ENCODE measurements around the gene RNASE4. TPM values are rescaled to one million over a fixed set of nuclear protein-coding genes. Genes with fewer than 3 reads are reported as not detected.
A peak's percentile ranks its signal among the peaks of the same experiment; 100 is the strongest.

Gene RNASE4
- total RNA-seq, 2 donors from 2014 or later: 41.8 to 47.5 TPM

- Histone ChIP-seq H3K27me3 (no peaks in the 10 kb centered on the region), H3K4me3 (peak overlapping the region; percentile 15 to 18), H3K36me3 (replicated peaks in 1 of 2; ENCODE audit: insufficient read depth in 1 of 2, low read depth in 2 of 2) (no peaks in the 10 kb centered on the region), H3K4me1 (peaks cover 53% of the 10 kb centered on the region), H3K27ac (peak overlapping the region; percentile 94 to 99 (median 97)), H3K9me3 (no peaks in the 10 kb centered on the region)
- 0% methylated on average over 29 to 38 of the region's 38 CpGs for WGBS, 2 donors
- TF ChIP-seq POLR2A (IDR thresholded peaks at IDR 0.05) (no peak), CTCF (IDR thresholded peaks at IDR 0.05) (peak in 1 of 7 experiments; percentile 12)
- ATAC-seq: peak; percentile 44
- intact Hi-C loops (cut with DNase I): no loop called here
- peak; percentile 75 to 85 (median 80) for DNase-seq
Observed at GRCh38 chr14:20683125-20683890, 1.1 kb upstream of the RNASE4 start.

- WGBS, 2 donors: 8 to 9% methylated on average over 22 of the region's 22 CpGs
- intact Hi-C loops (cut with DNase I): no loop called here
- ATAC-seq (no peak), DNase-seq (peak; percentile 53 to 62 (median 58))
- peak overlapping the region; percentile 94 to 99 (median 97) for H3K27ac ChIP-seq
- no peaks in the 10 kb centered on the region for H3K36me3 ChIP-seq (replicated peaks in 1 of 2; ENCODE audit: insufficient read depth in 1 of 2, low read depth in 2 of 2)
- peak overlapping the region; percentile 28 to 39 for H3K4me3 ChIP-seq
- H3K27me3 ChIP-seq: no peaks in the 10 kb centered on the region
- no peaks in the 10 kb centered on the region for H3K9me3 ChIP-seq
- TF ChIP-seq CTCF (IDR thresholded peaks at IDR 0.05) (no peak), POLR2A (IDR thresholded peaks at IDR 0.05) (no peak)
- H3K4me1 ChIP-seq: peaks cover 65% of the 10 kb centered on the region
Observed at GRCh38 chr14:20684662-20685456, 499 bp downstream of the RNASE4 start.

- Histone ChIP-seq H3K27ac (peak overlapping the region; percentile 58 to 99 (median 97)), H3K4me1 (peaks cover 67% of the 10 kb centered on the region), H3K36me3 (replicated peaks in 1 of 2; ENCODE audit: insufficient read depth in 1 of 2, low read depth in 2 of 2) (no peaks in the 10 kb centered on the region), H3K27me3 (no peaks in the 10 kb centered on the region), H3K4me3 (peak overlapping the region in 1 of 2 donors; percentile 2), H3K9me3 (no peaks in the 10 kb centered on the region)
- TF ChIP-seq CTCF (IDR thresholded peaks at IDR 0.05): no peak
- TF ChIP-seq POLR2A (IDR thresholded peaks at IDR 0.05): no peak
- DNase-seq (peak; percentile 51 to 66 (median 59)), ATAC-seq (peak; percentile 7)
- intact Hi-C loops (cut with DNase I): no loop called here
- 16 to 17% methylated on average over 7 of the region's 7 CpGs for WGBS, 2 donors
Observed at GRCh38 chr14:20686386-20687143, 2.2 kb downstream of the RNASE4 start.

GRCh38 chr14:20687362-20688166, 3.2 kb downstream of the RNASE4 start:
- WGBS, 2 donors: 31 to 41% methylated on average over 5 of the region's 5 CpGs
- Histone ChIP-seq H3K4me1 (peaks cover 60% of the 10 kb centered on the region), H3K36me3 (replicated peaks in 1 of 2; ENCODE audit: insufficient read depth in 1 of 2, low read depth in 2 of 2) (no peaks in the 10 kb centered on the region), H3K9me3 (no peaks in the 10 kb centered on the region), H3K4me3 (no peak overlapping the region), H3K27me3 (no peaks in the 10 kb centered on the region), H3K27ac (peak overlapping the region; percentile 58 to 99 (median 97))
- intact Hi-C loops (cut with DNase I): no loop called here
- DNase-seq: peak; percentile 38 to 67 (median 44)
- TF ChIP-seq CTCF (IDR thresholded peaks at IDR 0.05): no peak
- peak in 2 of 3 donors; percentile 33 to 36 for TF ChIP-seq POLR2A (IDR thresholded peaks at IDR 0.05)
- peak; percentile 37 for ATAC-seq
